K562 (cell line): ENCODE results near the gene RCC2. TPM values are rescaled to one million over a fixed set of nuclear protein-coding genes. Genes with fewer than 3 reads are reported as not detected.

Source experiments
- ATAC-seq: fragments of 200-7000 bp; cut with Tn5 transposase; 3 replicates; pipeline ENCODE4 v1.9.1; 2020; ENCODE audit warnings: moderate library complexity
- BruUV-seq: library from RNA; stranded (reverse); fragments of 400-500 nt; replicated peaks from 2 replicates; lab custom pipeline; 2021; lab: Mats Ljungman, UMichigan
- CTCF ChIA-PET: fragments of 300-600 bp; formaldehyde crosslinking; extraction: SDS; loops from one replicate; lab custom pipeline; 2021; ENCODE audit warnings: low intra/inter-chr PET ratio; lab: Yijun Ruan, JAX
- POLR2A ChIA-PET: fragments of 300-600, 350-650 bp; sonication (Branson Sonifier 250); formaldehyde crosslinking; extraction: SDS; loops from one replicate; lab custom pipeline; 2021; ENCODE audit warnings: antibody characterized with exemption, inconsistent platforms; lab: Yijun Ruan, JAX
- DNase-seq, 4 experiments: peaks; one replicate each; pipeline versions ENCODE4 v3.0.0 to v3.0.0-alpha.2; 2011 to 2018; ENCODE audit warnings: low spot score in 3 of 4, mixed read lengths in 3 of 4; ENCODE audit errors: extremely low read depth in 1 of 4
- FAIRE-seq: peaks from 2 replicates; lab custom pipeline; 2011; peaks lifted over from hg19 to GRCh38; lab: Jason Lieb, UNC
- H2AFZ ChIP-seq: 2 replicates; pipeline ENCODE4 v1.6.0; 2011; ENCODE audit warnings: low read depth, low read length, control low read depth, inconsistent platforms
- H3K27ac ChIP-seq: fragments of 200-600 bp; 3 replicates; pipeline ENCODE4 v1.8.0; 2011; ENCODE audit warnings: low read depth, mild to moderate bottlenecking, control low read depth, inconsistent platforms, low read length, moderate library complexity, mixed read lengths; ENCODE audit errors: extremely low read depth
- H3K27me3 ChIP-seq, 2 experiments: fragments of 300-600 bp in 1 of 2; 2 replicates in 1 of 2; 3 replicates in 1 of 2; pipeline versions ENCODE4 v1.6.0 to v1.8.0; 2011; ENCODE audit warnings: inconsistent platforms in 2 of 2, low read length in 2 of 2, mild to moderate bottlenecking in 1 of 2, mixed read lengths in 1 of 2, moderate library complexity in 1 of 2; ENCODE audit not compliant: control insufficient read depth in 2 of 2, insufficient read depth in 2 of 2
- H3K36me3 ChIP-seq: fragments of 300-600 bp; 3 replicates; pipeline ENCODE4 v1.8.0; 2011; ENCODE audit warnings: mild to moderate bottlenecking, low read length, inconsistent platforms; ENCODE audit not compliant: control insufficient read depth, insufficient read depth
- H3K4me1 ChIP-seq, 2 experiments: fragments of 200-600 bp in 1 of 2; replicated peaks in 1 of 2; 2 replicates in 1 of 2; 3 replicates in 1 of 2; pipeline versions ENCODE4 v1.5.1 to v1.8.0; 2011; ENCODE audit warnings: inconsistent platforms in 2 of 2, low read length in 2 of 2, mild to moderate bottlenecking in 1 of 2, mixed read lengths in 1 of 2, moderate library complexity in 1 of 2; ENCODE audit not compliant: control insufficient read depth in 2 of 2, insufficient read depth in 2 of 2
- H3K4me2 ChIP-seq: 2 replicates; pipeline ENCODE4 v1.6.1; 2011; ENCODE audit warnings: low read length, control low read depth, inconsistent platforms, mixed read lengths; ENCODE audit not compliant: insufficient read depth
- H3K4me3 ChIP-seq: fragments of 200-600 bp; sonication (generic), shearing (Covaris generic); 2 replicates; pipeline ENCODE4 v1.5.1; 2016; ENCODE audit warnings: control low read depth, inconsistent platforms
- H3K79me2 ChIP-seq: fragments of 200-600 bp; 3 replicates; pipeline ENCODE4 v1.8.0; 2011; ENCODE audit warnings: low read length, inconsistent platforms; ENCODE audit not compliant: control insufficient read depth, insufficient read depth
- H3K9ac ChIP-seq, 2 experiments: 2 replicates each; pipeline versions ENCODE4 v1.6.0 to v1.6.1; 2011; ENCODE audit warnings: low read depth in 2 of 2, low read length in 2 of 2, control low read depth in 1 of 2, inconsistent platforms in 1 of 2, mild to moderate bottlenecking in 1 of 2, mixed read lengths in 1 of 2; ENCODE audit not compliant: insufficient read depth in 1 of 2
- H3K9me1 ChIP-seq: one replicate; pipeline ENCODE4 v1.6.0; 2011; ENCODE audit warnings: inconsistent platforms, mild to moderate bottlenecking, low read length, moderate library complexity; ENCODE audit not compliant: control insufficient read depth, insufficient read depth
- H3K9me3 ChIP-seq: replicated peaks from 2 replicates; pipeline ENCODE4 v1.5.1; 2011; ENCODE audit warnings: low read depth, low read length, inconsistent platforms; ENCODE audit not compliant: control insufficient read depth, insufficient read depth
- H4K20me1 ChIP-seq: replicated peaks from 2 replicates; pipeline ENCODE4 v1.6.1; 2011; ENCODE audit warnings: low read length, inconsistent platforms, mixed read lengths; ENCODE audit not compliant: control insufficient read depth, insufficient read depth
- EGR1 ChIP-seq: fragments of 450-650 bp; conservative IDR thresholded peaks from 2 replicates; pipeline ENCODE4 v1.6.1; 2017; ENCODE audit warnings: mild to moderate bottlenecking
- ELF4 ChIP-seq: fragments of 450-650 bp; formaldehyde crosslinking; IDR thresholded peaks from 2 replicates; pipeline ENCODE4 v1.4.0; 2022; ENCODE audit warnings: missing genetic modification characterization
- KDM5B ChIP-seq: fragments of 200-600 bp; sonication (generic); IDR thresholded peaks from 2 replicates; pipeline ENCODE4 v1.6.1; 2012; ENCODE audit warnings: low read depth, mild to moderate bottlenecking, moderate library complexity, low read length, control low read depth, inconsistent platforms; ENCODE audit not compliant: insufficient replicate concordance
- NCOA4 ChIP-seq: fragments of 450-650 bp; IDR thresholded peaks from 2 replicates; pipeline ENCODE4 v1.6.1; 2018; ENCODE audit warnings: mild to moderate bottlenecking; ENCODE audit not compliant: partially characterized antibody
- PHF8 ChIP-seq: fragments of 200-600 bp; sonication (generic); IDR thresholded peaks from 2 replicates; pipeline ENCODE4 v1.6.1; 2012; ENCODE audit warnings: mixed run types, mild to moderate bottlenecking, inconsistent platforms, low read length, moderate library complexity, borderline replicate concordance
- PPARD ChIP-seq: fragments of 250-450 bp; sonication (Bioruptor Pico); IDR thresholded peaks from 2 replicates; pipeline ENCODE4 v1.8.0; 2022; ENCODE audit warnings: inconsistent platforms, mild to moderate bottlenecking, moderate library complexity
- SMAD3 ChIP-seq: fragments of 450-650 bp; formaldehyde crosslinking; conservative IDR thresholded peaks from 2 replicates; pipeline ENCODE4 v1.4.0; 2020; ENCODE audit warnings: mild to moderate bottlenecking
- SP1 ChIP-seq: sonication (generic); formaldehyde crosslinking; IDR thresholded peaks from 2 replicates; pipeline ENCODE4 v1.8.1; 2022; ENCODE audit warnings: mild to moderate bottlenecking, missing genetic modification reagents
- SRSF7 ChIP-seq: fragments of 200-400 bp; formaldehyde crosslinking; optimal IDR thresholded peaks from 2 replicates; pipeline ENCODE3; 2017; ENCODE audit warnings: mild to moderate bottlenecking, low read depth, low read length
- TCFL5 ChIP-seq: fragments of 250-450 bp; sonication (Bioruptor Pico); conservative IDR thresholded peaks from 2 replicates; pipeline ENCODE4 v1.6.1; 2021; ENCODE audit warnings: mild to moderate bottlenecking, moderate library complexity, matching md5 sums
- TFAM ChIP-seq: fragments of 250-450 bp; sonication (Bioruptor Pico); conservative IDR thresholded peaks from 2 replicates; pipeline ENCODE4 v1.5.0; 2021; ENCODE audit warnings: mild to moderate bottlenecking, moderate library complexity
- ZNF282 ChIP-seq: sonication (generic); formaldehyde crosslinking; IDR thresholded peaks from 2 replicates; pipeline ENCODE4 v1.8.1; 2023; ENCODE audit warnings: missing genetic modification reagents
- ZNF324 ChIP-seq: fragments of 250-450 bp; sonication (Bioruptor Pico); IDR thresholded peaks from 2 replicates; pipeline ENCODE4 v1.4.0; 2020; ENCODE audit warnings: mild to moderate bottlenecking
- ZNF696 ChIP-seq: fragments of 250-450 bp; sonication (Bioruptor Pico); conservative IDR thresholded peaks from 2 replicates; pipeline ENCODE4 v1.4.0; 2020; ENCODE audit warnings: mild to moderate bottlenecking, moderate library complexity
- ZNF76 ChIP-seq: fragments of 250-450 bp; sonication (Bioruptor Pico); IDR thresholded peaks from 2 replicates; pipeline ENCODE4 v1.4.0; 2020; ENCODE audit warnings: mild to moderate bottlenecking, moderate library complexity, borderline replicate concordance
- ZNF77 ChIP-seq: fragments of 250-450 bp; sonication (Bioruptor Pico); IDR thresholded peaks from 2 replicates; pipeline ENCODE4 v1.5.0; 2020
- WGBS: fragments of 100-300 bp; shearing (Covaris generic); methylation state at CpG from one replicate; pipeline ENCODE4 v1.1.6; 2016; ENCODE audit warnings: low coverage, mixed read lengths; ENCODE audit not compliant: insufficient coverage; ENCODE audit errors: missing lambda C conversion rate; 5-methylcytosine and 5-hydroxymethylcytosine counted together
- in situ Hi-C: fragments of 300-500 bp; cut with MboI; formaldehyde crosslinking; loops from 4 replicates; pipeline ENCODE4 v1.15.0; 2018; ENCODE audit warnings: inconsistent platforms, mixed read lengths
- intact Hi-C: fragments of 100-400 bp; cut with micrococcal nuclease; formaldehyde crosslinking; loops from 2 replicates; pipeline ENCODE4 v1.14.2; 2022
- polyA plus RNA-seq, 8 experiments: library from polyadenylated mRNA; depleted of rRNA in 4 of 8; stranded (reverse) in 5 of 8; unstranded in 3 of 8; fragments of >200 nt; fragmentation: Nextera tagmentation in 2 of 8; fragmentation: Illumina TruSeq in 1 of 8; extraction: Ambion mirVana in 2 of 8; extraction: Trizol in 1 of 8; gene quantifications; 2 replicates each; pipeline versions ENCODE4 v1.2.1 to v1.2.3, GENCODE V29; 2011 to 2014; ENCODE audit warnings: inconsistent platforms in 1 of 8, missing spikeins in 1 of 8
- total RNA-seq, 7 experiments: library from RNA; depleted of rRNA in 6 of 7; stranded (reverse); fragments of >200 nt in 6 of 7; fragmentation: Illumina TruSeq in 2 of 7; extraction: Trizol in 2 of 7; gene quantifications; 2 replicates each; pipeline versions ENCODE4 v1.2.1 to v1.2.3, GENCODE V29; 2011 to 2021; ENCODE audit warnings: low replicate concordance in 1 of 7

The RCC2 gene
- total and polyA plus RNA-seq, 9 of the 15 experiments (the other 6 are each of a cell fraction or from before 2014, with no cell fraction given): 31.8 to 292 (median 116) TPM

- no peak overlapping the region for H3K27ac ChIP-seq
- no peaks in the 10 kb centered on the region for H3K79me2 ChIP-seq
- no peak overlapping the region for H3K9ac ChIP-seq
- in situ Hi-C loops (no loop called here), intact Hi-C loops (no loop called here)
- ChIA-PET CTCF (no interaction called here), POLR2A (interaction anchor here (1.3 kb wide), 1 partner anchor 9 kb away, joined by 4 read pairs; no protein-coding TSS in a partner anchor)
- peaks cover 9 to 10% of the 10 kb centered on the region in 2 experiments; a peak in 4 of 5 replicates for H3K4me1 ChIP-seq
- H3K9me3 ChIP-seq: no peaks in the 10 kb centered on the region
- no peaks in the 10 kb centered on the region for H3K9me1 ChIP-seq
- 48% methylated on average over 11 of the region's 11 CpGs for WGBS
- H3K36me3 ChIP-seq: no peaks in the 10 kb centered on the region
- DNase-seq: no peak
- BruUV-seq: no TSS peak
- no peak for FAIRE-seq
- no peaks in the 10 kb centered on the region; a peak in 1 of 5 replicates for H3K27me3 ChIP-seq
- ATAC-seq: no peak
- H4K20me1 ChIP-seq: no peaks in the 10 kb centered on the region
- no peak overlapping the region for H2AFZ ChIP-seq
- TF ChIP-seq NCOA4 (no peak), ZNF324 (CRISPR knock-in tag) (no peak), EGR1 (no peak), ZNF282 (CRISPR knock-in tag) (no peak), ZNF76 (no peak), SP1 (no peak), SMAD3 (no peak), SRSF7 (no peak), KDM5B (no peak), ZNF696 (no peak), TCFL5 (CRISPR knock-in tag) (no peak), ELF4 (no peak), TFAM (CRISPR knock-in tag) (no peak), PPARD (CRISPR knock-in tag) (no peak), ZNF77 (CRISPR knock-in tag) (no peak), PHF8 (no peak)
- H3K4me3 ChIP-seq: no peak overlapping the region
- no peak overlapping the region for H3K4me2 ChIP-seq
Measured at GRCh38 chr1:17470021-17470799, 30.7 kb upstream of the RCC2 start.
